NK-92 treated with Interleukin-12 subunit alpha and Interleukin-12 subunit beta, amount 100 ng/mL, for 24 hours (cell line): ENCODE results near the gene LMO3.

ENCODE experiments used
- DNase-seq: peaks from one replicate; lab custom pipeline; 2025; lab: John Stamatoyannopoulos, UW

LMO3 gene

GRCh38 chr12:16606117-16606200 is at the start of gene LMO3:
Gene LMO3 (minus strand): TSS chr12:16606162. CDS start chr12:16600860, 5,302 bp downstream.
- no peak for DNase-seq

- DNase-seq: no peak
Observed at GRCh38 chr12:16636435-16637055, 30.6 kb upstream of the LMO3 start.

- no peak for DNase-seq
Observed at GRCh38 chr12:16634786-16635185, 28.8 kb upstream of the LMO3 start.

- DNase-seq: no peak
Observed at GRCh38 chr12:16626991-16627390, 21.0 kb upstream of the LMO3 start.

GRCh38 chr12:16622338-16622737 is 16.4 kb upstream of the LMO3 start:
- DNase-seq: no peak

- no peak for DNase-seq
Observed at GRCh38 chr12:16619537-16619936, 13.6 kb upstream of the LMO3 start.

- no peak for DNase-seq
Observed at GRCh38 chr12:16618256-16618655, 12.3 kb upstream of the LMO3 start.

- no peak for DNase-seq
Observed at GRCh38 chr12:16613199-16613598, 7.2 kb upstream of the LMO3 start.

- no peak for DNase-seq
Observed at GRCh38 chr12:16612647-16613046, 6.7 kb upstream of the LMO3 start.

- DNase-seq: no peak
Observed at GRCh38 chr12:16611146-16611545, 5.2 kb upstream of the LMO3 start.

- no peak for DNase-seq
Observed at GRCh38 chr12:16610743-16611142, 4.8 kb upstream of the LMO3 start.

- DNase-seq: no peak
Observed at GRCh38 chr12:16610001-16610585, 4.1 kb upstream of the LMO3 start.

- DNase-seq: no peak
Observed at GRCh38 chr12:16608946-16609539, 3.1 kb upstream of the LMO3 start.

GRCh38 chr12:16607906-16608775 is 2.2 kb upstream of the LMO3 start:
- no peak for DNase-seq

- DNase-seq: no peak
Observed at GRCh38 chr12:16606991-16607390, 1.0 kb upstream of the LMO3 start.

- no peak for DNase-seq
Observed at GRCh38 chr12:16606201-16606849, 363 bp upstream of the LMO3 start.

- DNase-seq: no peak
Observed at GRCh38 chr12:16605642-16606116, 283 bp downstream of the LMO3 start.

- no peak for DNase-seq
Observed at GRCh38 chr12:16604596-16605252, 1.2 kb downstream of the LMO3 start.

GRCh38 chr12:16603916-16604575 is 1.9 kb downstream of the LMO3 start:
- DNase-seq: no peak

- no peak for DNase-seq
Observed at GRCh38 chr12:16603260-16603915, 2.6 kb downstream of the LMO3 start.

- DNase-seq: no peak
Observed at GRCh38 chr12:16602412-16602811, 3.5 kb downstream of the LMO3 start.
